RPMI8226 (cell line): ENCODE data around the gene PRDM15.

Experiments
- DNase-seq: peaks from one replicate; pipeline ENCODE4 v3.0.0-alpha.2; 2015

PRDM15 gene

GRCh38 chr21:41879190-41879998 is at the start of gene PRDM15:
Gene PRDM15, minus strand, starts transcription at chr21:41879344. Its CDS starts 18,981 bp downstream, at chr21:41860363.
- DNase-seq = peak; percentile 87

GRCh38 chr21:41928621-41929220 is 49.6 kb upstream of the PRDM15 start:
- peak; percentile 47 for DNase-seq

- peak; percentile 61 for DNase-seq
These were observed 48.7 kb upstream of the PRDM15 start for GRCh38 chr21:41927727-41928409.

DNA sequence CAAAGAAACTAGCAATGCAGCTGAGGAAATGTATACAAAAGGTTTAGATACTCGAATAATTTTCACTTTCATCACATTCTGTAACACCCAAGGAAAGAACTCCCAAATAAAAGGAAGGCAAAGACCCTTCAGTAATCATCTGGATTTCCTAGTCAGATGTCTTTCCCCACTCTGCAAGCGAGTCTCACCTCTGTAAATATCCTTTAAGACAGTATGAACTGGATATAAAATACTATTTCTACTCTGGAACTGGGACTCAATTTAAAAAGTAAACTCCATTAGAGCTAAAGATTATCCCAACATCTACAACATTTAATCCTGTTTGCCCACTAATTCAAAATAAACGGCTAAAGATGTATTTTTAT is 47.6 kb upstream of the PRDM15 start:
- DNase-seq = no peak

- DNase-seq = peak; percentile 75
These were observed 47.1 kb upstream of the PRDM15 start for GRCh38 chr21:41926117-41926806.

DNA sequence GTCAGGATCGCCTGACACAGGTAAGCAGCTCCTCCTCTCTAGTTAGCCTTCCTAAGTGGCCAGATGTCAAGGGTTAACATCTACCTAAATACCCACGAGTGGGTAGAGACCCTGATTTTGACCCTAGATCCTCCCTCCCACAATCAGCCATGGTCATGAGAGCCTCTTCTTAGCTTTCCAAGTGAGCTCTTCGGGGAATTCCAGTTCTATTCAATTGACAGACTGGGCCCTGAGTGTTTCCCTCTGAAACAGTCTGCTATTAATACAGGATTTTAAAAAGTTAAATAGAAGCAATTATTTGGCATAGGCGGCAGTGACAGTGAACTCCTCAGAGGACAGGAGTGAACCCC is 46.6 kb upstream of the PRDM15 start:
- no peak for DNase-seq

- no peak for DNase-seq
These were observed 45.2 kb upstream of the PRDM15 start for GRCh38 chr21:41924368-41924754.

DNA sequence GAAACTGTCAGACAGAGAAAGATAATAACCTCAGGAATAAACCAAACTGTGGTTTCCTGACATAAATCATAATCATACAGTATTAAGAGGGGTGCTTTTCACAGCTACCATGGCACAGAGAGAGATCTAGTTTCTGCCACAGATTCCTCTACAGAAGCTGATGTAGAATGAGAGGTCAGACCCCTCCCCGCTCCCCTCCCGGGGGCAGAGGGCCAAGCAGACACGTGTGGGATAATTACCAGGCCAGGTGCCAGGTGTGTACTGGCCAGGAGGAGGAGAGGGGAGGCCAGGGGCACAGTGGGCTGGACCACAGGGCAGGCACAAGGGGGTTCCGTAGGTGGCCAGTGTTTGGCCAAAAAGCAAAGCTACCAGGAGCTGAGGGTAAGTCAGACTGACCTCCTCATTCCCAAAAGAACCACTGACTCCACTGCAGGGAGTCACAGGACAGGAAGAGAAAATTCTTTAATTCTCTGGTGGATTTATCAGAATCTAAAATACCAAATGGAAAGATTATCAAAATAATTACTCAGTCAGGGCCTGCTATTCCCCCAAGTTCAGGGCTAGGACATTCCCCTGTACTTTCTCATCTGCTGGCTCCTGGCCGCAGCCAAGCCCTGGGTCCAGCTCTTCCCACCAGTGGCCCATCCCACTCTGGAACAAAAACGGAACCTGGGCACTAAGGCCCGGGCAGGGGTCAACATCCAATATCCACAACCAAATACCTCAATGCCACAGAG is 44.7 kb upstream of the PRDM15 start:
- DNase-seq = no peak

DNA sequence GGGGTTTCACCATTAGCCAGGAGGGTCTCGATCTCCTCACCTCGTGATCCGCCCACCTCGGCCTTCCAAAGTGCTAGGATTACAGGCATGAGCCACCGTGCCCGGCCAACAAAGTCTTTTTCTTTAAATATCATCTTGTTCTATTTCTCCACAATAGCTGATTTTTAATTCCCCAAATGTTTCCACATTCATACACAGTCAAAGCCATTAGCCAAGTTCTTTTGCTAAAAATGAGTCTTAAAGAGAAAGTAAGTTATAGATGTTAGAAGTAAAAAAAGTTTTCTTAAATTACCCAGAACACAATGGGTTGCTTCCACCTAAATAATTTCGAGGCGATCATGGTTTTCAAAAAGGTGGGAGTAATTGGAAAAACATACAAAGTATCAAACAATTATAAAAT is 44.0 kb upstream of the PRDM15 start:
- no peak for DNase-seq

DNA sequence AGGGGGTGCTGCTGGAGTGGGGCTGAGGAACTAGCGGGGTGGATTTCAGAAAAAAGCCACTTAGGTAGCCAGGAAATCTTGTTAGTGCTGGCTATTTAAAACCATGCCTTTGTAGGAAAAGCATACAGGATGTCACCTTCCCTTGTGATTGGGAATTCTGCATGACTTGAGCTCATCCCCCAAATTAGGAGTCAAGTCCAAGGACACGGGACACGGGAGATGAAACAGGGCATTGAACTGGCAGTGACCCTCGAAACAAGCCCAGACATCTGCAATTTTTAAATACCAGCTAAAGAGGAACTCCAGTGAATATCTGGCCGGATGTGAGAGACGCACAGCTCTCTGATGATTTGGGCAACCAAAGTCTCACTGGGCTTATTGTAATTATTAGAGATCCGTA is 41.9 kb upstream of the PRDM15 start:
- no peak for DNase-seq

DNA sequence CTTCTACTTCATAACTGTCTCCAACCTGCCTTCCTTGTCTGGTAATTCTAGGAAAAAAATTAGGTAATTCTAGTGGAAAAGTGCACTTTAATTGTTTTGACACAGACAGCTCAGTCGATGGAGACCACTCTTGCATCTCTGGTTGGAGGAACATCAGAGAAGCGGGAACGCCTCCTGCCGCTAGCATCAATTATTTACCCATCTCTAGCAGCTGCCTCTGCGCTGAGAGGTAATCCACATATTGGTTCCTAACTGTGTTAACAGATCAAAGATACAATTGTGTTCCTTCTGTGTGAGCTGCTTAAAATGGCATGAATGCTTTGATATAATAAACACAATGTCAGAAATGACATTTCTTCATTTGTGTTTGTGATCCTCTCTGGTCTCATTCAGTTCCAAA is 41.3 kb upstream of the PRDM15 start:
- DNase-seq = no peak

GRCh38 chr21:41919666-41920398 is 40.7 kb upstream of the PRDM15 start:
- DNase-seq = no peak

DNA sequence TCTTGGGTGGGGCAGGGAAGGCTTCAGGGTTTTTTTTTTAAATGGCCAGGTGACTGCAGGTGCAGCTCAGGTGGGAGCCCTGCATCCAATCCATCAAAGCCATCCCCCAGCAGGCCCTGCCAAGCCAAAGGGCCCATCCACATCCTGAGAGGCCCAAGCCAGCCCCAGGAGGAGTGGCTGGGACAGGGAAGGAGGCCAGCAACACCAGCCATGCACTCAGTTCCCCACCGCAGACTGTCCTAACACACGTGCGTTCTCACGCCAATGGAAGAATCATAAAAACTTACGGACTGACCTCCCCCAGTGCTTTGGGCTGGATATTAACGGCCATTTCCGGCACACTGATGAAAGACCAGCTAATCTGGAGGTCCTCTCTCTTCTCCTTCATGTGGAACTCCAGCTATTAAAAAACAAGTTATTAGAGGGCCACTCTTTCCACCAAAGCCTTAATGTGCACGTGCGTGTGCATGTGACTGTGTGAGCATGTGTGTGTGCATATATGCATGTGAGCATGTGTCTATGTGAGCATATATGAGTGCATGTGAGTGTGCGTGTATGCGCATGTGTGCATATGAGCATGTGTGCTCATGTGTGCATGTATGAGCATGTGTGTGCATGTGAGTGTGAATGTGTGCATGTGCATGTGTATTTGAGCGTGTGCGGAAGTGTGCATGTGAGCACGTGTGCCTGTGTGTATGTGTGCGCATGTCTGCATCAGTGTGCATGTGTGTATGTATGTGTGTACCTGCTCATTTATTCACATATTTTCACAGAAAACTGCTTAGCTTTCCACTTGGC is 39.6 kb upstream of the PRDM15 start:
- no peak for DNase-seq

DNA sequence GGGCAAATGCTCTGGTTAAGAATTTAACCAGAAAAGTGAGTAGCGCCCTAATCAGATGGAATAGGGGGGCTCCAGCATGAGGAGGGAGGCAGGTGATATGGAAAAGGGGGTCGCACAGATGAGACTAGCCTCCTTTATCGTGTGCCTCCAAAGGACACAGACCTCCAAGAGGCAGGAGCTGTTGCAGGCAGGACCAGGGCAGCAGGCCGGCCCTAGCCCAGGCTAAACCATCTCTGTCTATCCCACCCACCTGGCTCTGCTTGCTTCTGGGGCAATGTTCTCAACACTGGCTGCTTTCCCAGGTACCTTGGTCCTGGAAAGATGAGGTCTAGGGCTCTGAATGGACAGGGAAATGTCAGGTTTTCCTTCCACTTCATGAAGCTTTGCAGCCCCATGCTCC is 38.4 kb upstream of the PRDM15 start:
- no peak for DNase-seq

DNA sequence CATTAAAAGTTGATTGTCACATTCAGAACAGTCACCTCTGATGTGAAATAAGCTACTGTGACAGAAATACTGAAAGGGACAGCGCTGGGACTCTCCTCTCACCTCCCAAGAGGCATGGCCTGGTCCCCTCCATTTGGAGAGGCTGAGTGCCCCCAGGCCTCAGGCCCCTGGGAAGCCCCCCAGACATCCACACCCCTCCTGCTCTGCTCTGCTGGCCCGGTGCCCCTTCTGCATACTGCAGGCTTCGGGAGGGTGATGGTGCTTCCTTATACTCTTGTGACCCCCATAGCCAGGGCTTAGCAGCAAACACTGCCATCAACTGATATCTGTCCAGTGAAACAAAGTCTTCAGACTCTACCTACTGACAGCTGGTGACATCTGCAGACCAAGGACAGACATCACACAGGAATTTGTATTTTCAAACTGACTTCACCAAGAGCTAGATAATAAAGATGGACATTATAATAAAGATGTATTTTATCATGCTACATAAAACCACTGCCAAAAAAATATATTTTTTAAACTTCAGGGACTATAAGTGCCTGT is 37.8 kb upstream of the PRDM15 start:
- DNase-seq = no peak

GRCh38 chr21:41914965-41915364 is 35.8 kb upstream of the PRDM15 start:
- DNase-seq = no peak

GRCh38 chr21:41914358-41914757 is 35.2 kb upstream of the PRDM15 start:
- no peak for DNase-seq

DNA sequence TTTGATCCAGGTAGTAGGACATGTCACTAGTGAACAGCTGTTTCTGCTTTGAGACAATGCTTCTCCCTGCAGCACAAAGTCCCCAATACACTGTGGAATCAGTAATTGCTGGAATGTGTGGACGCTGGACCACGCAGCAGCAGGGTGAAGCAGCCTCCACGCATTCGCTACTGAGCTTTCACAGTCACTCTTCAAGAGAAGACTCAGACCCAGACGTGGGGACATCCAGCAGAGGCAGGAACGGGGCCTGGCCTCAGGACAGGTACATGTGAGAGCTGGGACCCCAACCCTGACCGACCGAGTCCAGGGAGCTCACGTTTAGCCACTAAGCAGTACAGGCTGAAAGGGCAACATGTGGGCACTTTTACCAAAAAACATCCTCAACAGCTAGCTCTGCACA is 34.1 kb upstream of the PRDM15 start:
- no peak for DNase-seq

DNA sequence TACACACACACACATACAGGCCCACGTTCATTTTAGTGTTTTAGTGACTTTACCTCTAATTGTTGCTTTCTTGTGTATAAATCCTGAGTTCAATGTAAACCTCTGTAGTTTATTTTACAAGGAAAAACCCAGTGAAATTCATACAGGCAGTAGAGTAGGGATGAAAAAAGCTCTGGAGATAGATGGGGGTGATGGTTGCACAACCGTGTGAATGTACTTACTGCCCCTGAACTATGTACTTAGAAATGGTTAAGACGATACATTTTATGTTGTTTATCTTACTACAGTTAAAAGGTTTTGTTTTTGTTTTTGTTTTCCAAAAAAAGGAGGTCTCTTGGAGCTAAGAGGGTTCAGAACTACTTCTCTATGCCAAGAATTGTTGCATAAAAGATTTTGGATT is 29.7 kb upstream of the PRDM15 start:
- DNase-seq = no peak

DNA sequence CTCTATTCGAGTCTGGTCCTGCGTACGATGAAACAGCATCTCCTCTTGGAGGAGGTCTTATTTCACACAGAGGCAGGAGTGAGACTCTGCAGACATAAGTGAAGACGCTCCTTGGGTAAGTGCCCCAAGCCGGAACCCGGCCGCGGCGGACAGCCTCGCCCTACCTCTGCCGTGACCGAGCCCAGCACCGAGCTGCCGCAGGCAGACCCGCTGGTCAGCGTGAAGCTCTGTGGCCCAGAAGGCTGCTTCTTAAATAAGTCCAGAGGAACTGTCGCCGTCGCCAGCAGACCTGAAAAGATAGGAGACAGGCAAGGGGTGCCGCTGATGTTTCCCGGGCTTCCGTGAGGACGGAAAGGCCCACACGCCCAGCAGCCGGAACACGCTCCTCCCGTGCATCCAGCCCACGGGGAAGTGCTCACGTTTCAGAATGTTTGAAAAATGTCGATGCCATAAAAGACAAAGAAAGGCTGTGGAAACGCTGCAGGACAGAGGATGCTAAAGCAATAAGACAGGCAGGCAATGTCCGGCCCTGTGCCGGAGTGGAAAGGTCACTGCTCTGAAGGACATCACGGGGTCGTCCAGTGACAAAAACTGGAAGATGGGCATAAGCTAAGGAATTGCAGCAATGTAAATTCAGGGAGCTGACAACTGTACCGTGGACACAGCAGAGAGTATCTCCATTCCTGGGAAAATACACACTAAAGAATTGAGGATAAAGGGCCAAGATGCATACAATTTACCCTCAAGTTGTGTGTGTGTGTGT is 28.5 kb upstream of the PRDM15 start:
- DNase-seq = no peak
